ACC112 (cell line): Measurements from ENCODE around the gene EMP3.
"Not testable (repeated sequence)": the region's sequence is repeated elsewhere in the genome, so short reads cannot be mapped to it uniquely, and the experiment has no call there.

Experiments
- H2AFZ ChIP-seq: fragments of 200-600 bp; sonication (generic); one replicate; pipeline ENCODE4 v1.6.0; 2017; ENCODE audit warnings: antibody characterized with exemption, low read length; ENCODE audit not compliant: unreplicated experiment
- H3K27ac ChIP-seq: fragments of 200-600 bp; sonication (generic); 2 replicates; pipeline ENCODE4 v1.5.1; 2014; ENCODE audit warnings: low read depth, mild to moderate bottlenecking, antibody characterized with exemption, low read length, moderate library complexity
- H3K27me3 ChIP-seq: fragments of 200-600 bp; sonication (generic); 2 replicates; pipeline ENCODE4 v1.6.1; 2014; ENCODE audit warnings: mild to moderate bottlenecking, antibody characterized with exemption, low read length, moderate library complexity, mixed read lengths; ENCODE audit not compliant: insufficient read depth
- H3K36me3 ChIP-seq: fragments of 200-600 bp; sonication (generic); 2 replicates; pipeline ENCODE4 v1.6.1; 2016; ENCODE audit warnings: mild to moderate bottlenecking, antibody characterized with exemption, low read length, moderate library complexity, mixed read lengths; ENCODE audit not compliant: insufficient read depth
- H3K4me1 ChIP-seq: fragments of 200-600 bp; sonication (generic); one replicate; pipeline ENCODE4 v1.6.1; 2016; ENCODE audit warnings: low read length, mixed read lengths; ENCODE audit not compliant: insufficient read depth, unreplicated experiment, control insufficient read depth
- H3K4me3 ChIP-seq: fragments of 200-600 bp; sonication (generic); 2 replicates; pipeline ENCODE4 v1.5.1; 2014; ENCODE audit warnings: mild to moderate bottlenecking, low read depth, low read length
- H3K79me2 ChIP-seq: fragments of 200-600 bp; sonication (generic); one replicate; pipeline ENCODE4 v1.6.0; 2016; ENCODE audit warnings: low read length; ENCODE audit not compliant: control insufficient read depth, unreplicated experiment, insufficient read depth

The EMP3 gene

GRCh38 chr19:48362716-48363499 is 37.6 kb downstream of the EMP3 start:
- Histone ChIP-seq H3K4me3 (peak overlapping the region; percentile 85), H3K27me3 (no peaks in the 10 kb centered on the region), H2AFZ (peak overlapping the region; percentile 93), H3K79me2 (no peaks in the 10 kb centered on the region), H3K36me3 (no peaks in the 10 kb centered on the region), H3K4me1 (peaks cover 9% of the 10 kb centered on the region), H3K27ac (peak overlapping the region; percentile 69)

GRCh38 chr19:48363500-48363809 is 38.1 kb downstream of the EMP3 start:
- no peaks in the 10 kb centered on the region for H3K36me3 ChIP-seq
- H3K27ac ChIP-seq = peak overlapping the region; percentile 69
- H3K4me3 ChIP-seq = peak overlapping the region; percentile 85
- no peaks in the 10 kb centered on the region for H3K27me3 ChIP-seq
- peak overlapping the region; percentile 93 for H2AFZ ChIP-seq
- H3K4me1 ChIP-seq = peaks cover 9% of the 10 kb centered on the region
- H3K79me2 ChIP-seq = no peaks in the 10 kb centered on the region

- peak within 1 kb of the TSS; percentile 93 for H2AFZ ChIP-seq
- no peaks in the 10 kb centered on the region for H3K27me3 ChIP-seq
- no peaks in the 10 kb centered on the region for H3K79me2 ChIP-seq
- H3K4me1 ChIP-seq = peaks cover 9% of the 10 kb centered on the region
- peak within 1 kb of the TSS; percentile 69 for H3K27ac ChIP-seq
- H3K4me3 ChIP-seq = peak within 1 kb of the TSS; percentile 85
- H3K36me3 ChIP-seq = no peaks in the 10 kb centered on the region
Observed at GRCh38 chr19:48363810-48364597, 38.7 kb downstream of the EMP3 start, which contains the start of the genes SYNGR4 and TMEM143. Gene SYNGR4 (plus strand): TSS chr19:48364367. CDS start chr19:48365843, 1,476 bp downstream. Gene TMEM143 (minus strand): TSS chr19:48363940. CDS start chr19:48363920, 20 bp downstream.

- no peaks in the 10 kb centered on the region for H3K27me3 ChIP-seq
- peak overlapping the region; percentile 66 for H3K4me3 ChIP-seq
- peak overlapping the region; percentile 90 for H2AFZ ChIP-seq
- no peaks in the 10 kb centered on the region for H3K36me3 ChIP-seq
- H3K79me2 ChIP-seq = no peaks in the 10 kb centered on the region
- peaks cover 9% of the 10 kb centered on the region for H3K4me1 ChIP-seq
- H3K27ac ChIP-seq = peak overlapping the region; percentile 60
Observed at GRCh38 chr19:48364598-48365348, 39.4 kb downstream of the EMP3 start.

- Histone ChIP-seq H3K27ac (no peak overlapping the region), H2AFZ (no peak overlapping the region), H3K27me3 (no peaks in the 10 kb centered on the region), H3K79me2 (no peaks in the 10 kb centered on the region), H3K4me1 (peaks cover 9% of the 10 kb centered on the region), H3K4me3 (no peak overlapping the region), H3K36me3 (no peaks in the 10 kb centered on the region)
Observed at GRCh38 chr19:48365602-48366001, 40.2 kb downstream of the EMP3 start.

- no peaks in the 10 kb centered on the region for H3K27me3 ChIP-seq
- no peak overlapping the region for H3K27ac ChIP-seq
- H3K36me3 ChIP-seq = no peaks in the 10 kb centered on the region
- no peaks in the 10 kb centered on the region for H3K79me2 ChIP-seq
- peaks cover 9% of the 10 kb centered on the region for H3K4me1 ChIP-seq
- H3K4me3 ChIP-seq = no peak overlapping the region
- H2AFZ ChIP-seq = no peak overlapping the region
Observed at GRCh38 chr19:48367855-48368254, 42.5 kb downstream of the EMP3 start.

GRCh38 chr19:48368936-48369335 is 43.6 kb downstream of the EMP3 start:
- no peaks in the 10 kb centered on the region for H3K27me3 ChIP-seq
- no peaks in the 10 kb centered on the region for H3K36me3 ChIP-seq
- no peak overlapping the region for H2AFZ ChIP-seq
- H3K27ac ChIP-seq = no peak overlapping the region
- no peaks in the 10 kb centered on the region for H3K79me2 ChIP-seq
- peaks cover 5% of the 10 kb centered on the region for H3K4me1 ChIP-seq
- no peak overlapping the region for H3K4me3 ChIP-seq

- H3K36me3 ChIP-seq = no peaks in the 10 kb centered on the region
- H3K27me3 ChIP-seq = no peaks in the 10 kb centered on the region
- no peak overlapping the region for H3K4me3 ChIP-seq
- H3K4me1 ChIP-seq = no peaks in the 10 kb centered on the region
- H3K79me2 ChIP-seq = no peaks in the 10 kb centered on the region
- no peak overlapping the region for H2AFZ ChIP-seq
- no peak overlapping the region for H3K27ac ChIP-seq
Observed at GRCh38 chr19:48370955-48371354, 45.6 kb downstream of the EMP3 start.

GRCh38 chr19:48371367-48371766 is 46.0 kb downstream of the EMP3 start:
- Histone ChIP-seq H2AFZ (no peak overlapping the region), H3K4me3 (no peak overlapping the region), H3K79me2 (no peaks in the 10 kb centered on the region), H3K27ac (no peak overlapping the region), H3K36me3 (no peaks in the 10 kb centered on the region), H3K4me1 (no peaks in the 10 kb centered on the region), H3K27me3 (no peaks in the 10 kb centered on the region)

- H3K4me3 ChIP-seq, H3K36me3 ChIP-seq, H3K4me1 ChIP-seq, H2AFZ ChIP-seq, H3K27me3 ChIP-seq, H3K79me2 ChIP-seq, H3K27ac ChIP-seq: not testable (repeated sequence)
Observed at GRCh38 chr19:48371771-48372170, 46.4 kb downstream of the EMP3 start.
